SK-N-SH (cell line): ENCODE measurements around the gene ATP11A.

ENCODE experiments used
- CTCF ChIP-seq: fragments of 200-600 bp; sonication (generic); IDR thresholded peaks from 2 replicates; pipeline ENCODE4 v1.6.1; 2017; ENCODE audit warnings: antibody characterized with exemption, mild to moderate bottlenecking, moderate library complexity
- EP300 ChIP-seq, 2 experiments: IDR thresholded peaks; 2 replicates each; pipeline versions ENCODE4 v1.4.0 to v1.6.1; 2012; ENCODE audit warnings: borderline replicate concordance in 1 of 2, low read depth in 1 of 2, low read length in 1 of 2
- EZH2phosphoT487 ChIP-seq: fragments of 200-600 bp; sonication (generic); IDR thresholded peaks from 2 replicates; pipeline ENCODE4 v1.6.1; 2017; ENCODE audit warnings: low read depth, mixed run types, mild to moderate bottlenecking, antibody characterized with exemption, moderate library complexity, borderline replicate concordance
- FOSL2 ChIP-seq: IDR thresholded peaks from 2 replicates; pipeline ENCODE4 v1.4.0; 2012; ENCODE audit warnings: low read depth, mild to moderate bottlenecking, moderate library complexity, borderline replicate concordance
- POLR2AphosphoS5 ChIP-seq: IDR thresholded peaks from 2 replicates; pipeline ENCODE4 v1.6.1; 2012; ENCODE audit warnings: low read depth, low read length
- RAD21 ChIP-seq: IDR thresholded peaks from 2 replicates; pipeline ENCODE4 v1.6.1; 2012; ENCODE audit warnings: mild to moderate bottlenecking, low read length
- RXRA ChIP-seq: IDR thresholded peaks from 2 replicates; pipeline ENCODE4 v1.4.0; 2012; ENCODE audit warnings: low read depth, mild to moderate bottlenecking, borderline replicate concordance
- SMC3 ChIP-seq: IDR thresholded peaks from 2 replicates; pipeline ENCODE4 v1.6.1; 2012; ENCODE audit warnings: low read depth, low read length, improper control_type of control experiment
- TCF12 ChIP-seq: IDR thresholded peaks from 2 replicates; pipeline ENCODE4 v1.4.0; 2012
- USF1 ChIP-seq: IDR thresholded peaks from 2 replicates; pipeline ENCODE4 v1.4.0; 2012; ENCODE audit warnings: low read depth, borderline replicate concordance

GRCh38 chr13:112931028-112931934 is 241.4 kb downstream of the ATP11A start:
- TF ChIP-seq CTCF (peak; percentile 69), POLR2AphosphoS5 (no peak), TCF12 (no peak), EP300 (IDR thresholded peaks at IDR 0.05; ENCODE audit: borderline replicate concordance in 1 of 2, low read depth in 1 of 2, low read length in 1 of 2) (no peak), RXRA (no peak), EZH2phosphoT487 (no peak), RAD21 (peak; percentile 58), SMC3 (0 out of 2 replicates have a peak, but pooled peaks have one; percentile 6), FOSL2 (no peak), USF1 (no peak)
